Measurements from ENCODE around the gene MRPS26. TPM values are rescaled to one million over a fixed set of nuclear protein-coding genes. Genes with fewer than 3 reads are reported as not detected.
"Not testable (repeated sequence)": the region's sequence is repeated elsewhere in the genome, so short reads cannot be mapped to it uniquely, and the experiment has no call there.

The MRPS26 gene
- total RNA-seq = 10 to 100 TPM; 30.6 to 37.2 TPM

GRCh38 chr20:3045816-3046676 is at the start of gene MRPS26:
TSS of gene MRPS26 (plus strand) at chr20:3046052. CDS start at chr20:3046069, 17 bp downstream.
- peak; percentile 84 for DNase-seq
- peak within 1 kb of the TSS; percentile 85 for H3K27ac Mint-ChIP-seq
- ChIA-PET POLR2A (no interaction called here), CTCF (interaction anchor here (0.7 to 0.8 kb wide), 2 partner anchors 8 to 358 kb away, joined by 5 read pairs; no protein-coding TSS in a partner anchor)
- H3K36me3 Mint-ChIP-seq (ENCODE audit: low read depth) = peaks cover 23% of the 10 kb centered on the region
- no peaks in the 10 kb centered on the region for H3K9me3 Mint-ChIP-seq
- H3K27me3 Mint-ChIP-seq = no peaks in the 10 kb centered on the region
- H3K4me1 Mint-ChIP-seq = peaks cover 37% of the 10 kb centered on the region
- peak within 1 kb of the TSS; percentile 89 for H3K4me3 Mint-ChIP-seq

- POLR2A ChIA-PET = no interaction called here
- CTCF ChIA-PET = no interaction called here
- no peak for DNase-seq
- Mint-ChIP-seq H3K36me3 (ENCODE audit: low read depth) (peaks cover 16% of the 10 kb centered on the region), H3K9me3 (no peaks in the 10 kb centered on the region), H3K4me1 (no peaks in the 10 kb centered on the region), H3K4me3 (no peak overlapping the region), H3K27me3 (no peaks in the 10 kb centered on the region), H3K27ac (no peak overlapping the region)
These were observed 47.1 kb upstream of the MRPS26 start for GRCh38 chr20:2998728-2999127.

GRCh38 chr20:3000852-3001523 is 44.9 kb upstream of the MRPS26 start:
- ChIA-PET CTCF (interaction anchor here (0.6 to 1.5 kb wide), 7 partner anchors 10 to 280 kb away, joined by 3 to 5 read pairs (median 4); no protein-coding TSS in a partner anchor), POLR2A (interaction anchor here (0.6 to 0.9 kb wide), 2 partner anchors 14 to 128 kb away, joined by 3 to 6 read pairs; partner anchors contain the start of gene PTPRA)
- no peaks in the 10 kb centered on the region for H3K9me3 Mint-ChIP-seq
- no peak overlapping the region for H3K4me3 Mint-ChIP-seq
- peaks cover 14% of the 10 kb centered on the region for H3K36me3 Mint-ChIP-seq (ENCODE audit: low read depth)
- peak overlapping the region; percentile 11 for H3K27ac Mint-ChIP-seq
- peak; percentile 61 for DNase-seq
- H3K27me3 Mint-ChIP-seq = no peaks in the 10 kb centered on the region
- H3K4me1 Mint-ChIP-seq = no peaks in the 10 kb centered on the region

GRCh38 chr20:3003416-3003815 is 42.4 kb upstream of the MRPS26 start:
- CTCF ChIA-PET = no interaction called here
- no peak overlapping the region for H3K27ac Mint-ChIP-seq
- POLR2A ChIA-PET = no interaction called here

GRCh38 chr20:3010985-3011723 is 34.7 kb upstream of the MRPS26 start:
- H3K27me3 Mint-ChIP-seq = no peaks in the 10 kb centered on the region
- H3K4me1 Mint-ChIP-seq = peaks cover 47% of the 10 kb centered on the region
- peaks cover 45% of the 10 kb centered on the region for H3K36me3 Mint-ChIP-seq (ENCODE audit: low read depth)
- no peak overlapping the region for H3K4me3 Mint-ChIP-seq
- no peaks in the 10 kb centered on the region for H3K9me3 Mint-ChIP-seq
- peak overlapping the region; percentile 47 for H3K27ac Mint-ChIP-seq
- DNase-seq = peak; percentile 16
- CTCF ChIA-PET = interaction anchor here (0.8 to 1.5 kb wide), 4 partner anchors 10 to 323 kb away, joined by 3 to 4 read pairs (median 4); no protein-coding TSS in a partner anchor
- POLR2A ChIA-PET = no interaction called here

More at GRCh38 chr20:3003416-3003815, 42.4 kb upstream of the MRPS26 start:
- Mint-ChIP-seq H3K27me3 (no peaks in the 10 kb centered on the region), H3K4me3 (no peak overlapping the region), H3K36me3 (ENCODE audit: low read depth) (peaks cover 25% of the 10 kb centered on the region), H3K9me3 (no peaks in the 10 kb centered on the region), H3K4me1 (no peaks in the 10 kb centered on the region)
- DNase-seq = no peak

- peaks cover 51% of the 10 kb centered on the region for H3K36me3 Mint-ChIP-seq (ENCODE audit: low read depth)
- POLR2A ChIA-PET = no interaction called here
- no peaks in the 10 kb centered on the region for H3K27me3 Mint-ChIP-seq
- peaks cover 49% of the 10 kb centered on the region for H3K4me1 Mint-ChIP-seq
- peak overlapping the region; percentile 47 for H3K27ac Mint-ChIP-seq
- no peaks in the 10 kb centered on the region for H3K9me3 Mint-ChIP-seq
- peak; percentile 17 for DNase-seq
- H3K4me3 Mint-ChIP-seq = no peak overlapping the region
- CTCF ChIA-PET = interaction anchor here (0.6 to 1.5 kb wide), 6 partner anchors 11 to 323 kb away, joined by 3 to 4 read pairs (median 4); no protein-coding TSS in a partner anchor
These were observed 34.1 kb upstream of the MRPS26 start for GRCh38 chr20:3011752-3012151.

GRCh38 chr20:3013771-3014170 is 32.1 kb upstream of the MRPS26 start:
- ChIA-PET POLR2A (no interaction called here), CTCF (interaction anchor here (0.7 to 1.9 kb wide), 3 partner anchors 13 to 40 kb away, joined by 3 to 4 read pairs (median 3); no protein-coding TSS in a partner anchor)
- peaks cover 52% of the 10 kb centered on the region for H3K36me3 Mint-ChIP-seq (ENCODE audit: low read depth)
- no peaks in the 10 kb centered on the region for H3K27me3 Mint-ChIP-seq
- no peak overlapping the region for H3K27ac Mint-ChIP-seq
- H3K4me1 Mint-ChIP-seq = peaks cover 48% of the 10 kb centered on the region
- no peak overlapping the region for H3K4me3 Mint-ChIP-seq
- DNase-seq = no peak
- no peaks in the 10 kb centered on the region for H3K9me3 Mint-ChIP-seq

- ChIA-PET CTCF (interaction anchor here (0.9 to 1.9 kb wide), 5 partner anchors 12 to 196 kb away, joined by 3 to 5 read pairs (median 3); no protein-coding TSS in a partner anchor), POLR2A (interaction anchor here (0.6 kb wide), 1 partner anchor 13 kb away, joined by 6 read pairs; no protein-coding TSS in a partner anchor)
- Mint-ChIP-seq H3K27me3 (no peaks in the 10 kb centered on the region), H3K4me1 (peaks cover 44% of the 10 kb centered on the region), H3K27ac (peak overlapping the region; percentile 21), H3K9me3 (no peaks in the 10 kb centered on the region), H3K36me3 (ENCODE audit: low read depth) (peaks cover 47% of the 10 kb centered on the region), H3K4me3 (no peak overlapping the region)
- DNase-seq = no peak
These were observed 31.7 kb upstream of the MRPS26 start for GRCh38 chr20:3014179-3014578.

GRCh38 chr20:3014662-3015061 is 31.2 kb upstream of the MRPS26 start:
- Mint-ChIP-seq H3K36me3 (ENCODE audit: low read depth) (peaks cover 47% of the 10 kb centered on the region), H3K4me3 (no peak overlapping the region), H3K27ac (peak overlapping the region; percentile 21), H3K27me3 (no peaks in the 10 kb centered on the region), H3K9me3 (no peaks in the 10 kb centered on the region), H3K4me1 (peaks cover 41% of the 10 kb centered on the region)
- no peak for DNase-seq
- CTCF ChIA-PET = interaction anchor here (0.7 to 1.9 kb wide), 8 partner anchors 13 to 197 kb away, joined by 3 to 5 read pairs (median 3); no protein-coding TSS in a partner anchor
- POLR2A ChIA-PET = interaction anchor here (0.6 kb wide), 1 partner anchor 13 kb away, joined by 6 read pairs; no protein-coding TSS in a partner anchor

- H3K9me3 Mint-ChIP-seq, H3K27me3 Mint-ChIP-seq, H3K4me3 Mint-ChIP-seq, DNase-seq, POLR2A ChIA-PET: not testable (repeated sequence)
- H3K4me1 Mint-ChIP-seq = peaks cover 39% of the 10 kb centered on the region
- peaks cover 43% of the 10 kb centered on the region for H3K36me3 Mint-ChIP-seq (ENCODE audit: low read depth)
- CTCF ChIA-PET = interaction anchor here (0.7 to 1.9 kb wide), 6 partner anchors 13 to 198 kb away, joined by 3 to 4 read pairs (median 3); no protein-coding TSS in a partner anchor
- peak overlapping the region; percentile 21 for H3K27ac Mint-ChIP-seq
These were observed 30.6 kb upstream of the MRPS26 start for GRCh38 chr20:3015302-3015701.

- Mint-ChIP-seq H3K4me3 (no peak overlapping the region), H3K4me1 (peaks cover 2% of the 10 kb centered on the region), H3K9me3 (no peaks in the 10 kb centered on the region), H3K27ac (no peak overlapping the region), H3K36me3 (ENCODE audit: low read depth) (peaks cover 47% of the 10 kb centered on the region), H3K27me3 (no peaks in the 10 kb centered on the region)
- no peak for DNase-seq
- CTCF ChIA-PET = interaction anchor here (0.6 kb wide), 1 partner anchor 32 kb away, joined by 3 read pairs; no protein-coding TSS in a partner anchor
- POLR2A ChIA-PET = no interaction called here
These were observed 24.5 kb upstream of the MRPS26 start for GRCh38 chr20:3021327-3021726.

- H3K4me1 Mint-ChIP-seq = no peaks in the 10 kb centered on the region
- DNase-seq = no peak
- H3K27ac Mint-ChIP-seq = no peak overlapping the region
- no peaks in the 10 kb centered on the region for H3K9me3 Mint-ChIP-seq
- CTCF ChIA-PET = interaction anchor here (0.5 kb wide), 1 partner anchor 438 kb away, joined by 3 read pairs; no protein-coding TSS in a partner anchor
- POLR2A ChIA-PET = no interaction called here
- H3K36me3 Mint-ChIP-seq (ENCODE audit: low read depth) = peaks cover 47% of the 10 kb centered on the region
- H3K27me3 Mint-ChIP-seq = no peaks in the 10 kb centered on the region
- H3K4me3 Mint-ChIP-seq = no peak overlapping the region
These were observed 24.1 kb upstream of the MRPS26 start for GRCh38 chr20:3021777-3022176.
